Lung microvascular endothelial cell (primary cell): ENCODE data around the gene MAD1L1. TPM values are rescaled to one million over a fixed set of nuclear protein-coding genes. Genes with fewer than 3 reads are reported as not detected.
"Not testable (repeated sequence)": the region's sequence is repeated elsewhere in the genome, so short reads cannot be mapped to it uniquely, and the experiment has no call there.

ENCODE experiments used
- DNase-seq, 2 donors: peaks; one replicate each; pipeline versions ENCODE4 v3.0.0 to v3.0.0-alpha.2; 2010; ENCODE audit warnings: low read depth in 2 of 2
- total RNA-seq: library from RNA; depleted of rRNA; stranded (reverse); fragments of >200 nt; gene quantifications from 2 replicates; pipeline ENCODE4 v1.2.1, GENCODE V29; 2014

MAD1L1 gene
- total RNA-seq, 1 donor from 2014 or later: 46.0 TPM

- DNase-seq: peak in 1 of 2 donors; percentile 69
Measured at GRCh38 chr7:1931256-1931950, 301.3 kb downstream of the MAD1L1 start.

DNA sequence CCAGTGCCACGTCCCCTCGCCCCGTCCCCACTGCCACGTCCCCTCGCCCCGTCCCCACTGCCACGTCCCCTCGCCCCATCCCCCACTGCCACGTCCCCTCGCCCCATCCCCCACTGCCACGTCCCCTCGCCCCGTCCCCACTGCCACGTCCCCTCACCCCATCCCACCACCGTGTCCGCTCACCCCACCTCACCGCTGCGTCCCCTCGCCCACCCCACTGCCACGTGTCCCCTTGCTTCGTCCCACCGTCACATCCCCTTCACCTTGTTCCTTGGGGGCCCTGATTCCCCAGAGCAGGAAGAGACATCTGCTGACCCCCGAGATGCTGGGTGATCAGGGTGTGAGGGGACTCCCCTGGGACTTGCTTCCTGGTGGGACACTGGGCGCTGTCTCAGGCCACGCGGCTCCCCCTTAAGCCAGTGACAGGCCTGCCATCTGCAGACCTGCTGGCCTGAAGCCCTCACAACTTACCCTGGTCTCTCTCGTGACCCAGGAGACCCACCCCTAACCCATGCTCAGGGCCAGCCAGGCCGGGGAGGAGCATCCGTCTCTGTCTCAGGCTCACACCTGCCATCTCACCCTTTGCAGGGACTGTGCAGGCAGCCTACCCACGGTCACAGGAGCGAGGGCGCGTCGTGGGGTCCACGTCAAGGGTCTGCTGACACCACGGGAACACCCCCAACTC is 302.2 kb downstream of the MAD1L1 start:
- DNase-seq: no peak

DNA sequence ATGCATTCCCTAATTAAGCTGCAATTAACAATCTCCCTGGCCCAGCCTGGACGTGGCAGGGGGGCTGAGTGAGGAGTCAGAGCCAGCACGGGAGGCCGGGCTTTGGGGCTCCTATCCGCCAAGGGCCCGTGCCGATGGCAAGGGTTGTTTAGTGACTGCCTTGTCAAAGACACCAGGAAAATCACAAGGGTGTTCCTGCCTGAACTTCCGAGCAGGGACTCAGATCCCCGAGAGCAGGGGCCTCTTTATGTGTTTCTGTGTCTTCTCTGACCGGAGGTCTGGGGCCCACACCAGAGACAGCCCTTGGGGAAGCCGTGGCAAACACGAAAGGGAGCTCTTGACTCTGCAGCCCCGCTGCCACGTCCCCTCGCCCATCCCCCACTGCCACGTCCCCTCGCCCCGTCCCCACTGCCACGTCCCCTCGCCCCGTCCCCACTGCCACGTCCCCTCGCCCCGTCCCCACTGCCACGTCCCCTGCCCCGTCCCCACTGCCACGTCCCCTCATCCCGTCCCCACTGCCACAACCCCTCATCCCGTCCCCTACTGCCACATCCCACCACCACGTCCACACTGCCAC is 303.3 kb downstream of the MAD1L1 start:
- not testable (repeated sequence) for DNase-seq

GRCh38 chr7:1928645-1929348 is 303.9 kb downstream of the MAD1L1 start:
- DNase-seq: no peak

DNA sequence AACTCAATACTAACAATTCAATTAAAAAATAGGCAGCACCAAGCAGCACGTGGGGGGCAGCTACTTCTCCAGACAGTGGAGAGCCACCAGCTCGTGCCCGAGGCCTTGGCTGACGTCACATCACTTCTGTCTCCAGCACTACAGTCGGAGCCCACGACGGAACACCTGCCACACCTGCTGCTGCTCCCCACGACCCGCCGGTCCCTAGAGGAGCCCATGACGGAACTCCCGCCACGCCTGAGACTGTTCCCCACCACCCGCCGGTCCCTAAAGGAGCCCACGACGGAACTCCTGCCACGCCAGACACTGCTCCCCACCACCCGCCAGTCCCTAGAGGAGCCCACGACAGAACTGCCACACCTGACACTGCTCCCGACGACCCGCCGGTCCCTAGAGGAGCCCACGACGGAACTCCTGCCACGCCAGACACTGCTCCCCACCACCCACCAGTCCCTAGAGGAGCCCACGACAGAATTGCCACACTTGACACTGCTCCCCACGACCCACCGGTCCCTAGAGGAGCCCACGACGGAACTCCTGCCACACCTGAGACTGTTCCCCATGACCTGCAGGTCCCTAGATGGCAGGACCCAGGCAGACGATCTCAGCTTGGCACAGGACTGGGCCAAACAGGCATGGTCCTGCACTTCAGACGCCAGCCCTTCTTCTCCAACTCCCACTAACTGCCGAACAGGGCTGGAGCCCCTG is 304.7 kb downstream of the MAD1L1 start:
- DNase-seq: no peak

DNA sequence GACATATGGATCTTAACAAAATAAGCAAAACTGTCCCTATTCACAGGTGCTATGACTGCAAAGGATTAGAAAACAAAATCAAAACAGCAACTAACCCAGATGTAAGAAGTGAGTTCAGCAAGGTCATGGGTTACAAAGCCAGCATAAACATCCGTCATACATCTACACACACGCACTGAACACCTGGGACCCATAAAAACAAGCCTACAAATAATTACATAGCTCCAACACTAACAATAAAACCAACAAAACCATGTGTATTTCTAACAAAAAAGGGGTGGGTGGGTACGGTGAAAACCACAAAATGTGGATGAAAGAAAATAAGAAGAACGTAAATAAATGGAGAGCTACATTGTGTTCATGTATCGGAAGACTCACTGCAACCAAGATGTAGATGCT is 305.8 kb downstream of the MAD1L1 start:
- DNase-seq: no peak

GRCh38 chr7:1925973-1926907 is 306.5 kb downstream of the MAD1L1 start:
- DNase-seq: no peak

- DNase-seq: no peak
Measured at GRCh38 chr7:1925349-1925748, 307.4 kb downstream of the MAD1L1 start.

DNA sequence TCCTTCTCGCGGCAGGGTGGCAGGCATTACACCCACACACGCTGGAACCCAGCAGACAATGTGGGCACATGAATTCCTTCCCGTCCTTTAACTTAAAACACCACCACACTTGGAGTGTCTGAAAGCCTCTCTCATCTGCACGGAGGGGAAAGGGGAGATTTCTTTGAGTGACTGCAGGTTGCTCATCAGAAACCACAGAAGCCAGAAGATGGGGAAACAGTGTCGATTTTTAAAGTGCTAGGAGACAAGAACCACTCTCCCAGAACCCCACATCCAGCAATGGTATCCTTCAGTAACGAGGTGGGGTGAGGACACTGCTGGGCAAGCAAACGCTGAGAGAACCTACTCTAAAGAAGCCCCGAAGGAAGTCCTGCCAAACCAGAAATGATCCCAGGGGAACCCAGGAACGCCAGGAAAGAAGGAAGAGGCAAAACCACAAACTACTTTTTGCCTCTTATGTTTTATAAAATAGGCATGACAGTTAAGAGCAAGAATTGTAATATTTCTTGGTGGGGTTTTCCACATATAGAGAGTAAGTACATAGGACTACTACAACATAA is 308.4 kb downstream of the MAD1L1 start:
- DNase-seq: no peak

- no peak for DNase-seq
Measured at GRCh38 chr7:1923409-1924257, 309.1 kb downstream of the MAD1L1 start.

DNA sequence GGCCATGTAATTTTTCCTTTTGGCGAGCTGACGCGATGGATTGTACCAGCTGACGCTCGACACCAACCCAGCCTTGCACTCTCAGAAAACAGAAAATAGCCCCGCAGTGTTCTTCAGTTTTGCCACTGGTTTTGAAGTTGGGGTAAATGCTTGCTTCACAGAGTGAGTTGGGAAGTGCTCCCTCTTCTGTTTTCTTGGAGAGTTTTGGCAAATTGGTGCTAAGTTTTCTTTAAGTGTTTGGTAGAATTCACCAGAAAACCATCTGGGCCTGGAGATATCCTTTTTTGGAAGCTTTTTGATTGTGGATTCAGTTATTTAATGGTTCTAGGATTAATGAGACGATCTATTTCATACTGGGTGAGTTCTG is 309.9 kb downstream of the MAD1L1 start:
- DNase-seq: no peak

GRCh38 chr7:1922071-1922869 is 310.5 kb downstream of the MAD1L1 start:
- DNase-seq: no peak

GRCh38 chr7:1920881-1921280 is 311.9 kb downstream of the MAD1L1 start:
- DNase-seq: no peak

- no peak for DNase-seq
Measured at GRCh38 chr7:1920266-1920681, 312.5 kb downstream of the MAD1L1 start.

GRCh38 chr7:1919539-1920265 is 313.0 kb downstream of the MAD1L1 start:
- DNase-seq: peak in 1 of 2 donors; percentile 53

DNA sequence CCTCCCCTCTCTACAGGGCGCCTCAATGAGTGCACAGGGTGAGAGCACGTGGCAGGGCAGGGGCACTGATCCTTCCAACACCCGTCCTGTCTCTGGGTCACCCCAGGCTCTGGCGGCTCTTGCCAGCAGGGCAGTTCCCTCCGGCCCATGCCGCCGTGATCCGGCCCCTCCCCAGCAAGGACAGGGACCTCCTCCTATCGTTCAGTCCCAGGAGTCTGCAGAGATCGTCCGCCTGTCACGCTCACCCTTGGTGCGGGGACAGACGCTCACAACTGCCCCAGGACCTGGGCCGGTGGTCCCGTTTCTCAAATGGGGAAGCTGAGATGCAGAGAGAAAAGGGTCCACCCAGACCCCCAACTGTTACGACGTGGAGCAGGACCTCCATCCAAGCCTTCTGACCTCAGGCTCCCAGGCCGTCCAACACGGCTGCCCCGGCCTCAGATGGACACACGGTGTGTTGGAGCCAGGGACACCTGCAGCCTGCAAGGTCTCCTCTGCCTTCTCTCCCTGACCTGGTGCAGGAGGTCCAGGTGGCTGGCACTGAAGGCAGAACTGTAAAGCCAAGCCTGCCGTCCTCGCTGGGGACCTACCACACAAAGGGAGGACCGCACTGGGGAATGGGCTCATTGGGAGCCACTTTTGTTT is 313.7 kb downstream of the MAD1L1 start:
- no peak for DNase-seq

DNA sequence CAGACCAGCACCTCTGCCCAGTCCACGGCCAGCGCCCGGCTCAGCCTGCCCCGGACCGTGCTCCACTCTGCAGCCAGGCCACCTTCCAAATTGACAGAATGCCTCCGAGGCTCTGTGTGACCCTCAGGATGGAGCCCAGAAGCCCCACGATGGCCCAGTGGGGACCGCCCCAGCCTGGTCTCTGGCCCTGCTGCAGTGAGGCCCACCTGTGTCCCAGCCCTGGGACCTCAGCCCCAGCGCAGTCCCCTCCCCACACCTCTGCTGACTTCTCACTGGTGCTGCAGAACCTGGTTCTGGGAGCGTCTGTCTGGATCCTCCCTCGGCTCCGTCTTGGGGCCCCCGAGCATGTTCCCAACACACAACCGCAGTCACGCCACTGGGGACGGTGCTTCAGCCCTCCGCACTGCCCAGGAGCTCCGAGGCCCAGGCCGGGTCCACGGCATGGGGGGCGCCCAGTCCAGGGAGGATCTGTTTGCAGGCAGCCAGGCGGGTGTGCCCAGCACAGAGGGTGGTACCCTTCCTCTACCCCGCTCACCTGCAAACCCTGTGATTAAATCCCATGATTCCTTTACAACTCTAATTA is 314.6 kb downstream of the MAD1L1 start:
- DNase-seq: no peak
